T-helper 1 cell treated with Interleukin-12 subunit alpha and Interleukin-12 subunit beta and Interleukin-4 antibody, amounts not matched to agents 30 ng/mL and 1 ng/mL, for 36 hours (primary cell): ENCODE data around the gene KATNAL1. TPM values are rescaled to one million over a fixed set of nuclear protein-coding genes. Genes with fewer than 3 reads are reported as not detected.
"Not testable (repeated sequence)": the region's sequence is repeated elsewhere in the genome, so short reads cannot be mapped to it uniquely, and the experiment has no call there.

Source experiments
- intact Hi-C: fragments of 100-400 bp; cut with micrococcal nuclease; formaldehyde crosslinking; loops from one replicate; pipeline ENCODE4 v1.15.1; 2024
- total RNA-seq: library from RNA; stranded (reverse); gene quantifications from 2 replicates; pipeline ENCODE4 v1.2.3, GENCODE V29; 2022

Gene KATNAL1
- total RNA-seq, 1 donor from 2014 or later: 20.2 TPM

- intact Hi-C loops: loop anchor here (10.0 kb wide), 1 partner anchor 705 kb away; the partner anchor contains the start of gene SLC7A1
Observed at GRCh38 chr13:30299786-30300185, 7.6 kb downstream of the KATNAL1 start.

GRCh38 chr13:30295116-30295515 lies 12.2 kb downstream of the KATNAL1 start:
- intact Hi-C loops: no loop called here

GRCh38 chr13:30294004-30294403 lies 13.3 kb downstream of the KATNAL1 start:
- intact Hi-C loops: no loop called here

- intact Hi-C loops: no loop called here
Observed at GRCh38 chr13:30292325-30292724, 15.0 kb downstream of the KATNAL1 start.

- intact Hi-C loops: no loop called here
Observed at GRCh38 chr13:30290812-30291436, 16.4 kb downstream of the KATNAL1 start.

GRCh38 chr13:30289533-30289932 lies 17.8 kb downstream of the KATNAL1 start:
- intact Hi-C loops: no loop called here

- intact Hi-C loops: not testable (repeated sequence)
Observed at GRCh38 chr13:30286059-30286458, 21.3 kb downstream of the KATNAL1 start.

- intact Hi-C loops: no loop called here
Observed at GRCh38 chr13:30276178-30276577, 31.2 kb downstream of the KATNAL1 start.

- intact Hi-C loops: no loop called here
Observed at GRCh38 chr13:30274083-30274482, 33.3 kb downstream of the KATNAL1 start.

- intact Hi-C loops: not testable (repeated sequence)
Observed at GRCh38 chr13:30270035-30270434, 37.3 kb downstream of the KATNAL1 start.

GRCh38 chr13:30268673-30269072 lies 38.7 kb downstream of the KATNAL1 start:
- intact Hi-C loops: no loop called here

GRCh38 chr13:30266756-30267155 lies 40.6 kb downstream of the KATNAL1 start:
- intact Hi-C loops: no loop called here

GRCh38 chr13:30259149-30259733 lies 48.1 kb downstream of the KATNAL1 start:
- intact Hi-C loops: not testable (repeated sequence)

- intact Hi-C loops: no loop called here
Observed at GRCh38 chr13:30257468-30258099, 49.8 kb downstream of the KATNAL1 start.

- intact Hi-C loops: no loop called here
Observed at GRCh38 chr13:30256713-30257467, 50.5 kb downstream of the KATNAL1 start.

- intact Hi-C loops: no loop called here
Observed at GRCh38 chr13:30255696-30256095, 51.7 kb downstream of the KATNAL1 start.

- intact Hi-C loops: no loop called here
Observed at GRCh38 chr13:30253830-30254229, 53.5 kb downstream of the KATNAL1 start.

- intact Hi-C loops: no loop called here
Observed at GRCh38 chr13:30247406-30247805, 59.9 kb downstream of the KATNAL1 start.

GRCh38 chr13:30241532-30241931 lies 65.8 kb downstream of the KATNAL1 start:
- intact Hi-C loops: no loop called here

- intact Hi-C loops: no loop called here
Observed at GRCh38 chr13:30240608-30241007, 66.7 kb downstream of the KATNAL1 start.

- intact Hi-C loops: no loop called here
Observed at GRCh38 chr13:30235216-30235615, 72.1 kb downstream of the KATNAL1 start.

GRCh38 chr13:30234619-30235162 lies 72.7 kb downstream of the KATNAL1 start:
- intact Hi-C loops: no loop called here
